Measurements from ENCODE around the gene LRIG2.

DNA sequence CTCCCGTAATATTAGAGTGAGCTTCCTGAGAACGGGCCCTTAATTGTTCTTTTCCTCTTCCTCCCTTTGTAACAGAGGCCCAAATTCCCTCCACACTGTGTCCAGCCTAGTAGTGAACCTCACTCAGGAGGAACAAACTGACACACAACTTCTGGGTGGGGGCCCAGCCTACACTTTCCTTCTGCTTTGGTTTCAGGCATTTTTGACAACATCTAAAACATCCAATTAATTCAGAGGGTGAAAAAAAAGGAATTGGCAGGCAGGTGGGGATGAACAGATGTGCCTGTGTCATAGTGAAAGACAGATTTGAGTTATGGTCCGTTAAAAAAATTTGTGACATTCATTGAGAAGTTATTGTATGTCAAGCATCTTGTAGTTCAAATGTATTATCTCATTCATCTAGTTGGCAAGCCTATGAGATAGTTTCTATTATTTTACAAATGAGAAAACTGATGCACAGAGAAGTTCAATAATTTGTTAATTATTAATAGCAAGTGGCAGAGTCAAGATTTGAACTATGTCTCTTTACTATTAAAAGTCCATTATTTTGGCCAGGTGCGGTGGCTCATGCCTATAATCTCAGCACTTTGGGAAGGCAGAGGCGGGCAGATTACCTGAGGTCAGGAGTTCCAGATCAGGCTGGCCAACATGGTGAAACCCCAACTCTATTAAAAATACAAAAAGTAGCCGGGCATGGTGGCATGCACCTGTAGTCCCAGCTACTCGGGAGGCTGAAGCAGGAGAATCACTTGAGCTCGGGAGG is 41.6 kb upstream of the LRIG2 start:
- TF ChIP-seq EZH2phosphoT487 (conservative IDR thresholded peaks at IDR 0.05; ENCODE audit: low read length) = no peak
- TF ChIP-seq, protein P1, sequence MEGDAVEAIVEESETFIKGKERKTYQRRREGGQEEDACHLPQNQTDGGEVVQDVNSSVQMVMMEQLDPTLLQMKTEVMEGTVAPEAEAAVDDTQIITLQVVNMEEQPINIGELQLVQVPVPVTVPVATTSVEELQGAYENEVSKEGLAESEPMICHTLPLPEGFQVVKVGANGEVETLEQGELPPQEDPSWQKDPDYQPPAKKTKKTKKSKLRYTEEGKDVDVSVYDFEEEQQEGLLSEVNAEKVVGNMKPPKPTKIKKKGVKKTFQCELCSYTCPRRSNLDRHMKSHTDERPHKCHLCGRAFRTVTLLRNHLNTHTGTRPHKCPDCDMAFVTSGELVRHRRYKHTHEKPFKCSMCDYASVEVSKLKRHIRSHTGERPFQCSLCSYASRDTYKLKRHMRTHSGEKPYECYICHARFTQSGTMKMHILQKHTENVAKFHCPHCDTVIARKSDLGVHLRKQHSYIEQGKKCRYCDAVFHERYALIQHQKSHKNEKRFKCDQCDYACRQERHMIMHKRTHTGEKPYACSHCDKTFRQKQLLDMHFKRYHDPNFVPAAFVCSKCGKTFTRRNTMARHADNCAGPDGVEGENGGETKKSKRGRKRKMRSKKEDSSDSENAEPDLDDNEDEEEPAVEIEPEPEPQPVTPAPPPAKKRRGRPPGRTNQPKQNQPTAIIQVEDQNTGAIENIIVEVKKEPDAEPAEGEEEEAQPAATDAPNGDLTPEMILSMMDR (IDR thresholded peaks at IDR 0.05; ENCODE audit: insufficient read depth, low read length, poor library complexity, severe bottlenecking) = no peak
